ENCODE measurements around the gene SPHKAP. TPM values are rescaled to one million over a fixed set of nuclear protein-coding genes. Genes with fewer than 3 reads are reported as not detected.

Gene SPHKAP
- total and polyA plus RNA-seq, 2 of the 4 experiments (the other 2 are of a cell fraction) = not detected

GRCh38 chr2:228084717-228085116, 96.8 kb downstream of the SPHKAP start:
- Histone ChIP-seq H2AK9ac (replicated peaks; ENCODE audit: low read depth, low read length, poor library complexity) (no peak overlapping the region), H3K79me1 (ENCODE audit: low read depth in 1 of 2, low read length in 2 of 2) (no peaks in the 10 kb centered on the region), H2AFZ (replicated peaks; ENCODE audit: low read length, poor library complexity) (no peak overlapping the region), H4K91ac (ENCODE audit: insufficient read depth, low read depth, low read length) (no peak overlapping the region), H2BK15ac (ENCODE audit: low read depth, low read length) (no peak overlapping the region), H3K14ac (replicated peaks; ENCODE audit: low read depth, low read length) (no peak overlapping the region), H2BK20ac (ENCODE audit: low read depth, low read length) (no peak overlapping the region), H4K20me1 (ENCODE audit: insufficient read depth, low read length) (no peaks in the 10 kb centered on the region), H3K27me3 (ENCODE audit: control insufficient read depth, insufficient read depth, low read length) (no peaks in the 10 kb centered on the region), H3K4me1 (ENCODE audit: control insufficient read depth, insufficient read depth, low read length) (no peaks in the 10 kb centered on the region), H3K4ac (ENCODE audit: low read depth, low read length) (no peak overlapping the region), H3K27ac (ENCODE audit: insufficient read depth, low read length) (no peak overlapping the region), H3K9me1 (ENCODE audit: insufficient read depth, low read length) (no peaks in the 10 kb centered on the region), H3K56ac (ENCODE audit: extremely low read depth, insufficient read depth, low read length) (no peak overlapping the region), H3K18ac (ENCODE audit: low read depth, low read length) (no peak overlapping the region), H3K23ac (ENCODE audit: low read depth, low read length) (no peak overlapping the region), H4K8ac (ENCODE audit: low read depth in 2 of 2, low read length in 2 of 2) (no peak overlapping the region), H3K36me3 (ENCODE audit: control insufficient read depth, insufficient read depth, low read length) (no peaks in the 10 kb centered on the region), H4K5ac (ENCODE audit: low read depth, low read length) (no peak overlapping the region), H2BK5ac (ENCODE audit: low read depth, low read length, poor library complexity, severe bottlenecking) (no peak overlapping the region), H3K9ac (ENCODE audit: low read depth, low read length) (no peak overlapping the region), H3K9me3 (ENCODE audit: control insufficient read depth, insufficient read depth, low read length) (peaks cover 3% of the 10 kb centered on the region), H2BK120ac (ENCODE audit: low read depth, low read length) (no peak overlapping the region), H2AK5ac (ENCODE audit: low read depth, low read length) (no peak overlapping the region), H3K4me3 (ENCODE audit: insufficient read depth, low read depth, low read length) (no peak overlapping the region), H3K4me2 (ENCODE audit: low read depth, low read length) (no peak overlapping the region)
- TF ChIP-seq MAZ (IDR thresholded peaks at IDR 0.05; ENCODE audit: borderline replicate concordance, low read depth, low read length) (no peak), NFE2L2 (IDR thresholded peaks at IDR 0.05; ENCODE audit: low read depth, low read length) (no peak), RAD21 (IDR thresholded peaks at IDR 0.05; ENCODE audit: low read length) (no peak)
- POLR2A ChIA-PET (ENCODE audit: unreplicated experiment) = no interaction called here
- BruUV-seq (replicated peaks) = no TSS peak
- no CpG with 5 or more reads among the region's 2 CpGs for WGBS, 2 experiments (ENCODE audit: extremely low coverage in 2 of 2, insufficient read length in 1 of 2)
- dilution Hi-C loops (cut with HindIII; ENCODE audit: low sequenced_read_pairs, unreplicated experiment) = no loop called here
- no peak for DNase-seq
- intact Hi-C loops (cut with micrococcal nuclease) = no loop called here
- CTCF ChIA-PET = no interaction called here
- in situ Hi-C loops (cut with MboI; ENCODE audit: low sequenced_read_pairs) = no loop called here
- ATAC-seq (ENCODE audit: low read depth) = no peak

Data from IMR-90 (cell line).